WTC11 (cell line): ENCODE results near the gene PFKFB3. TPM values are rescaled to one million over a fixed set of nuclear protein-coding genes. Genes with fewer than 3 reads are reported as not detected.

Source experiments
- ATAC-seq: fragments of 200-7000 bp; cut with Tn5 transposase; 2 replicates; pipeline ENCODE4 v1.10.0; 2021; ENCODE audit warnings: mild to moderate bottlenecking, moderate library complexity
- CTCF ChIA-PET: fragments of 300-600 bp; sonication (Branson Sonifier 250); formaldehyde crosslinking; loops from one replicate; lab custom pipeline; 2021; ENCODE audit warnings: antibody characterized with exemption; lab: Charles Lee
- POLR2A ChIA-PET: fragments of 350-600 bp; sonication (Branson Sonifier 250); formaldehyde crosslinking; loops from one replicate; lab custom pipeline; 2021; ENCODE audit warnings: antibody characterized with exemption; lab: Charles Lee
- DNase-seq: peaks from one replicate; pipeline ENCODE4 v3.0.0; 2021; ENCODE audit warnings: low spot score
- H3K27ac Mint-ChIP-seq: 2 replicates; pipeline ENCODE4 v1.8.0; 2021; ENCODE audit warnings: mixed read lengths
- H3K27me3 Mint-ChIP-seq: 2 replicates; pipeline ENCODE4 v1.8.0; 2021; ENCODE audit warnings: low read depth, mild to moderate bottlenecking, moderate library complexity, mixed read lengths
- H3K36me3 Mint-ChIP-seq: 2 replicates; pipeline ENCODE4 v1.8.0; 2021; ENCODE audit warnings: mixed read lengths
- H3K4me1 Mint-ChIP-seq: 2 replicates; pipeline ENCODE4 v1.8.0; 2022; ENCODE audit warnings: mixed read lengths
- H3K4me3 Mint-ChIP-seq: 2 replicates; pipeline ENCODE4 v1.8.0; 2021; ENCODE audit warnings: mild to moderate bottlenecking, moderate library complexity, mixed read lengths
- H3K9me3 Mint-ChIP-seq: 2 replicates; pipeline ENCODE4 v1.8.0; 2021; ENCODE audit warnings: mixed read lengths
- ATF1 ChIP-seq: sonication (generic); formaldehyde crosslinking; IDR thresholded peaks from 2 replicates; pipeline ENCODE4 v1.8.1; 2023; ENCODE audit warnings: mild to moderate bottlenecking, moderate library complexity, missing genetic modification reagents
- ATF2 ChIP-seq: sonication (generic); formaldehyde crosslinking; IDR thresholded peaks from 2 replicates; pipeline ENCODE4 v1.8.1; 2022; ENCODE audit warnings: low read depth, missing genetic modification reagents, borderline replicate concordance
- ATF3 ChIP-seq: sonication (generic); formaldehyde crosslinking; conservative IDR thresholded peaks from 2 replicates; pipeline ENCODE4 v1.8.1; 2022; ENCODE audit warnings: mild to moderate bottlenecking, missing genetic modification reagents
- ATF6 ChIP-seq: sonication (generic); formaldehyde crosslinking; IDR thresholded peaks from 2 replicates; pipeline ENCODE4 v1.8.1; 2023; ENCODE audit warnings: mild to moderate bottlenecking, missing genetic modification reagents
- CBFB ChIP-seq: sonication (generic); formaldehyde crosslinking; IDR thresholded peaks from 2 replicates; pipeline ENCODE4 v1.8.1; 2022; ENCODE audit warnings: mild to moderate bottlenecking, low read depth, missing genetic modification reagents
- E2F4 ChIP-seq: sonication (generic); formaldehyde crosslinking; IDR thresholded peaks from 2 replicates; pipeline ENCODE4 v1.8.1; 2022; ENCODE audit warnings: low read depth, mild to moderate bottlenecking, moderate library complexity, missing genetic modification reagents, borderline replicate concordance
- EMX1 ChIP-seq: fragments of 250-450 bp; sonication (Bioruptor Pico); IDR thresholded peaks from 2 replicates; pipeline ENCODE4 v1.8.0; 2021; ENCODE audit warnings: mild to moderate bottlenecking
- FOXK1 ChIP-seq: sonication (generic); formaldehyde crosslinking; IDR thresholded peaks from 2 replicates; pipeline ENCODE4 v1.8.0; 2022; ENCODE audit warnings: mild to moderate bottlenecking, moderate library complexity, missing genetic modification reagents
- FOXP1 ChIP-seq: sonication (generic); formaldehyde crosslinking; IDR thresholded peaks from 2 replicates; pipeline ENCODE4 v1.8.0; 2022; ENCODE audit warnings: missing genetic modification reagents, mild to moderate bottlenecking, moderate library complexity, borderline replicate concordance
- HMGA2 ChIP-seq: fragments of 250-450 bp; sonication (Bioruptor Pico); IDR thresholded peaks from 2 replicates; pipeline ENCODE4 v1.4.0; 2021; ENCODE audit warnings: mild to moderate bottlenecking, moderate library complexity
- IRF1 ChIP-seq: sonication (generic); formaldehyde crosslinking; IDR thresholded peaks from 2 replicates; pipeline ENCODE4 v1.8.0; 2023; ENCODE audit warnings: missing genetic modification reagents
- MXD4 ChIP-seq: fragments of 250-450 bp; sonication (Bioruptor Pico); IDR thresholded peaks from 2 replicates; pipeline ENCODE4 v1.8.0; 2021; ENCODE audit warnings: mild to moderate bottlenecking, moderate library complexity, borderline replicate concordance
- NFYB ChIP-seq: sonication (generic); formaldehyde crosslinking; conservative IDR thresholded peaks from 2 replicates; pipeline ENCODE4 v1.8.0; 2022; ENCODE audit warnings: low read depth, missing genetic modification reagents
- NR1H2 ChIP-seq: sonication (generic); formaldehyde crosslinking; IDR thresholded peaks from 2 replicates; pipeline ENCODE4 v1.9.0; 2021; ENCODE audit warnings: mild to moderate bottlenecking, moderate library complexity, missing genetic modification reagents
- NR2C2 ChIP-seq: sonication (generic); formaldehyde crosslinking; IDR thresholded peaks from 2 replicates; pipeline ENCODE4 v1.8.0; 2022; ENCODE audit warnings: mild to moderate bottlenecking, missing genetic modification reagents
- SOX15 ChIP-seq: fragments of 250-450 bp; sonication (Bioruptor Pico); IDR thresholded peaks from 2 replicates; pipeline ENCODE4 v1.9.0; 2021; ENCODE audit warnings: mild to moderate bottlenecking
- TEAD4 ChIP-seq: sonication (generic); formaldehyde crosslinking; IDR thresholded peaks from 2 replicates; pipeline ENCODE4 v1.8.0; 2022; ENCODE audit warnings: mild to moderate bottlenecking, missing genetic modification reagents
- TP53 ChIP-seq: sonication (generic); formaldehyde crosslinking; IDR thresholded peaks from 2 replicates; pipeline ENCODE4 v1.8.1; 2023; ENCODE audit warnings: mild to moderate bottlenecking, missing genetic modification reagents
- USF1 ChIP-seq: sonication (generic); formaldehyde crosslinking; IDR thresholded peaks from 2 replicates; pipeline ENCODE4 v1.8.0; 2022; ENCODE audit warnings: mild to moderate bottlenecking, missing genetic modification reagents
- USF2 ChIP-seq: sonication (generic); formaldehyde crosslinking; IDR thresholded peaks from 2 replicates; pipeline ENCODE4 v1.8.1; 2023; ENCODE audit warnings: mild to moderate bottlenecking, missing genetic modification reagents, moderate library complexity
- ZNF121 ChIP-seq: sonication (generic); formaldehyde crosslinking; IDR thresholded peaks from 2 replicates; pipeline ENCODE4 v1.8.0; 2023; ENCODE audit warnings: missing genetic modification reagents
- ZNF425 ChIP-seq: fragments of 250-450 bp; sonication (Bioruptor Pico); conservative IDR thresholded peaks from 2 replicates; pipeline ENCODE4 v1.9.0; 2021; ENCODE audit warnings: mild to moderate bottlenecking
- ZSCAN18 ChIP-seq: fragments of 250-450 bp; sonication (Bioruptor Pico); IDR thresholded peaks from 2 replicates; pipeline ENCODE4 v2.1.2; 2022; ENCODE audit warnings: mild to moderate bottlenecking, moderate library complexity
- total RNA-seq: library from RNA; stranded (reverse); gene quantifications from 3 replicates; pipeline ENCODE4 v1.2.3, GENCODE V29; 2021

PFKFB3 gene
- total RNA-seq, 1 experiment from 2014 or later = 30.6 TPM

- CTCF ChIA-PET = interaction anchor here (1.5 kb wide), 1 partner anchor 180 kb away, joined by 7 read pairs; no protein-coding TSS in a partner anchor
- no peaks in the 10 kb centered on the region for H3K4me1 Mint-ChIP-seq
- no peaks in the 10 kb centered on the region for H3K9me3 Mint-ChIP-seq
- POLR2A ChIA-PET = interaction anchor here (0.7 kb wide), 1 partner anchor 20 kb away, joined by 3 read pairs; the partner anchor contains the start of gene PFKFB3
- no peaks in the 10 kb centered on the region for H3K27me3 Mint-ChIP-seq
- no peak for DNase-seq
- H3K4me3 Mint-ChIP-seq = no peak overlapping the region
- ATAC-seq = no peak
- no peak overlapping the region for H3K27ac Mint-ChIP-seq
- H3K36me3 Mint-ChIP-seq = peaks cover 79% of the 10 kb centered on the region
- TF ChIP-seq TP53 (CRISPR knock-in tag) (no peak), ZSCAN18 (CRISPR knock-in tag) (no peak), ATF2 (CRISPR knock-in tag) (no peak), HMGA2 (CRISPR knock-in tag) (no peak), TEAD4 (no peak), ZNF121 (no peak), ZNF425 (no peak), EMX1 (no peak), USF1 (CRISPR knock-in tag) (no peak)
Observed at GRCh38 chr10:6221971-6222751, 19.4 kb downstream of the PFKFB3 start.

- no peaks in the 10 kb centered on the region for H3K27me3 Mint-ChIP-seq
- H3K9me3 Mint-ChIP-seq = no peaks in the 10 kb centered on the region
- CTCF ChIA-PET = interaction anchor here (0.6 to 1.5 kb wide), 2 partner anchors 19 to 179 kb away, joined by 3 to 7 read pairs; no protein-coding TSS in a partner anchor
- H3K36me3 Mint-ChIP-seq = peaks cover 78% of the 10 kb centered on the region
- H3K4me1 Mint-ChIP-seq = no peaks in the 10 kb centered on the region
- DNase-seq = no peak
- TF ChIP-seq ATF6 (no peak), MXD4 (CRISPR knock-in tag) (no peak), IRF1 (CRISPR knock-in tag) (no peak), SOX15 (CRISPR knock-in tag) (no peak), NFYB (CRISPR knock-in tag) (no peak), NR1H2 (CRISPR knock-in tag) (no peak), FOXP1 (CRISPR knock-in tag) (no peak), ATF1 (CRISPR knock-in tag) (no peak), NR2C2 (no peak), FOXK1 (CRISPR knock-in tag) (no peak), USF2 (CRISPR knock-in tag) (no peak), E2F4 (CRISPR knock-in tag) (no peak), ATF3 (CRISPR knock-in tag) (no peak), CBFB (CRISPR knock-in tag) (no peak)
- no peak overlapping the region for H3K4me3 Mint-ChIP-seq
- no peak for ATAC-seq
- no peak overlapping the region for H3K27ac Mint-ChIP-seq
- POLR2A ChIA-PET = interaction anchor here (0.7 kb wide), 1 partner anchor 20 kb away, joined by 3 read pairs; the partner anchor contains the start of gene PFKFB3
Observed at GRCh38 chr10:6222755-6223154, 20.0 kb downstream of the PFKFB3 start.
